GM19239 (cell line): ENCODE results near the gene SAMSN1.
"Not testable (repeated sequence)": the region's sequence is repeated elsewhere in the genome, so short reads cannot be mapped to it uniquely, and the experiment has no call there.

Experiments
- DNase-seq: peaks from one replicate; pipeline ENCODE4 v3.0.0; 2011; ENCODE audit warnings: low spot score; ENCODE audit not compliant: insufficient read length
- FAIRE-seq: peaks from 2 replicates; lab custom pipeline; 2011; peaks lifted over from hg19 to GRCh38; lab: Jason Lieb, UNC

Gene SAMSN1

GRCh38 chr21:14533499-14534428 is 12.4 kb downstream of the SAMSN1 start:
- DNase-seq = no peak
- FAIRE-seq = peak; percentile 93

DNA sequence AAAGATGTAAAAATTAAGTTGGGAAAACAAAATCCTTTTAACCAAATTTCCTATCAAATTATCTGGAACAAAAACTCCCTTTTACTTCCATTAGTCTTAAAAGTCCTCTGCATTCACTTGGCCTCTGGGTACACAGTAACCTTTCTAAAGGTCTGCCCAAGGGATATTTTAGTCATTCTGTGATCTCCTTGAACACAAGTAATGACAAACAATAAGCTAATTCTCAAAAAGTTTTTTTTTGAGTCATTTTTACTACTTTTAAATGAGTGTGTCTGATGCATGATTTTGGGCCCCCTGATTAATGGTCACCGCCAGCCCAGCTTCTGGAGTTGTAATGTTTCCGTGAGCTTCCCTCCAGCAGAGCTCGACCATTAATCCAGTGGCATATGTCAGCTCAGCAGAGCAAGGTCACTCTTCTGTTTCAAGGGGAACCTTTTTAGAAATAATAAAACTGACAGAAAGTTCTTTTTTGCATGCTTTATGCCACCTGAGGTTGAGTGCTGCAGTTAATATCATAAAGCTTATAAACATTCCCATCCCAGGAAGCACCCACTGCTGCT is 14.3 kb downstream of the SAMSN1 start:
- no peak for FAIRE-seq
- DNase-seq = no peak

DNA sequence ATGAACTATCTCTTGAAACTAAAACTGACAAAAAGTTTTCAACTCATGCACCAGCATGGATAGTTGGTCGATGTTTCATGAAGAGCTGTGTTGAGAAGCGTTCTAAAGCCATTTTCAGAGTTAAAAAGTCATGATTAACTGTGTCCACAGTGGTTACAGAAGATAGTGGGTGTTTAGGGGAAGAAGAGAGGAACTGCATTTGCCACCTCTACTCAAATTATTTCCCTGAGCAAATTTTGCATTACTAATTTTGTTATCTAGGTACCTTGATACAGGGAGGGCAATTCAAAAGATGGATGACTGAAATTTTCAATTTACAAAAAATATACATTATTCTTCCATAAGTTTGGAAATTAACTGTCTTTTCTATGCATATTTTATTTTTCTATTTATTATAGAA is 15.5 kb downstream of the SAMSN1 start:
- FAIRE-seq (no peak), DNase-seq (no peak)

- FAIRE-seq (no peak), DNase-seq (no peak)
Measured at GRCh38 chr21:14528815-14529214, 17.3 kb downstream of the SAMSN1 start.

DNA sequence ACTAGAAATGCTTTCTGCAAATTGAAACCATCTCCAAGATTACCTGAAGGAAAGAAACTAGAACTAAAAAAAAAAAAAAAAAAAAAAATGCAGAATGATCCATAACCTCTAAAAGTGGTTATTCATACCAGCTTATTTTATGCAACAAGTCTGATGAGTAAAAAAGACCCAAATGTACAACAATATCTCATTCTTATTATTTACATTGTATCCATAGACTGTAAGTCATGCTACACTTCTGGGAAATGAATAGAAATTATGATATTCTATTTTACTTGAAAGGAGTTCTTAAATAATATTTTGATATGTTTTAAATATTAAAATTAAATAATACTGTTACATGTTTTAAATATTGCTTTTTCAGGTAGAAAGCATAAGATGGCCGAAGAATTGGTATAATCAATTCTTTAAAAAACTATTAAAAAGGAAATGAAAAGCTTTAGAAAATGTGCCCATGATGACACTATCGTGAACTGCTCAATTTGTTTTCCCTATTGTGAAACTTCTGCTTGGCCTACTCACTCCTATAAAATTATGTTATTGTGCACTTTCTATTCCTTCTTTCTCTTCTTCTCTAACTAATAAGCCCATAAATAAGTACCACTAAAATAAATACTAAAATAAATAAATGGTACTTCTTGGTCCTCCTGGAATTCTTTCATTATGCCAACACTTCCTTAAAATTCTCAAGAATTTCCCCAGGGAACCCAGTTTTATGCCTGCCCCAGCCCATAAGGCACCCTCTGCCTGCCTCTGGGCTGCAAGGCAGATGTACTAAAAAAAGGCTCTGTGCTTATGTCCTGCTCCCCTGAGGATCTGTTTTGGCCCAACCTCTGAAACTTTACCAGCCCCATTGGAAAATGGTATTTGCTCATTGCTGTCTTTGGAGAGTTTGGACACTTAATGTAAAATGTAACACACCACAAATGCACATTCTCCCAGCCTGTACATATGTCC is 18.1 kb downstream of the SAMSN1 start:
- FAIRE-seq = no peak
- DNase-seq = no peak

DNA sequence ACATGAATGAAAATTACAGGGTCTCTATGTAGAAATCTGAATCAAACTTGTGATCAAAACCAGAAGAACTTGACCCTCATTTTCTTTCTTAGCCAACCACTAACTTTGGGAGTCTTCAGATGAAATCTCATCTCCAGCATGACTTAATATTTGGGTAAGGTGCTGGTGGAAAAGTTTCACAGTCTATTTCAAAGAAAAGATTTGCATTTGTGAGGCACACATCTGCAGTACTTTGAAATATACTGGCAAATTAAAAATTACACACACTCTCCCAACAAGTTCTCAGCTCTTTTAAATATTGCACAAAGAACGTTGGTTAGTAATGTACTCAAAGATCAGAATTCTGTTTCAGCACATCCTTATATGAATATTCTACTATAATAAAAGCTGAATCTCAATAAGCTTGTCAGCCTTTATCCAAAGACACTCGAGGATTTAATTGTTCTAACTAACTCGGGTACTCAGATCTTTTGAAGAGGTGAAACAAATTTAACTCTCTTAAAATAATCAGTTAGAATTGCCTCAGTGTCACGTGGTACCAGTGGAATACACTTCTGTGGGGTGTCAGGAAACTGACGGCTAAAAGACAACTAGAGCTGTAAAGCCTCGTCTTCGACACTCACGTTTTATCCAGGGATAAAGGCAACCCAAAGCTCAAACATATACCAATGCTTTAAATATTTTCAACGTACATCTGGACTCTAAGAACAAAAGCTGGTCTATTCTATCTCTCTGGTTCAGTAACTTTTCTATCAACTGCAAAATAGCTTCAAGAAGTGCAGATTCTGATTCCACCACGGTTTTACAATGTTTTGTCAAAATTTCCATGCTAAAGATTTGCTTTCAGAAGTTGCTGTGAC is 19.0 kb downstream of the SAMSN1 start:
- peak; percentile 76 for FAIRE-seq
- no peak for DNase-seq

- no peak for DNase-seq
- FAIRE-seq = no peak
Measured at GRCh38 chr21:14526199-14526598, 19.9 kb downstream of the SAMSN1 start.

DNA sequence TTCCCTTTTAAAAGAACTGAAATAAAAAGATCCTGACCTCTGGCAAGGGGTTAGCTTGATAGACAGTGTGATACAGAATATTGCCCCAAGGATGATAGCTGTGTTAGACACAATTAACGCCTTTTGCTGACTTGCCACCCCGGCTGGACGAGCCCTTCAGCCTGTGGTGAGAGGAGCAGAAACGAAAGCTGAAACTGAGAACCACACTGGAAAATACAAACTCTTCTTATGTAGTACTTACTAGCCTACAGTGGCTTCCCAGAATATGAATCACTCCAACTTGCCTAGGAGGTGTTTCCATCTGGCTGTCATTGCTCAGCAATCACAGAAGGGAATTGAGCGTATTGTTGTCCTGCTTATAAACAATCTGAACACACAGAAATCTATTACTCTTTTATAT is 22.9 kb downstream of the SAMSN1 start:
- FAIRE-seq = peak; percentile 94

DNA sequence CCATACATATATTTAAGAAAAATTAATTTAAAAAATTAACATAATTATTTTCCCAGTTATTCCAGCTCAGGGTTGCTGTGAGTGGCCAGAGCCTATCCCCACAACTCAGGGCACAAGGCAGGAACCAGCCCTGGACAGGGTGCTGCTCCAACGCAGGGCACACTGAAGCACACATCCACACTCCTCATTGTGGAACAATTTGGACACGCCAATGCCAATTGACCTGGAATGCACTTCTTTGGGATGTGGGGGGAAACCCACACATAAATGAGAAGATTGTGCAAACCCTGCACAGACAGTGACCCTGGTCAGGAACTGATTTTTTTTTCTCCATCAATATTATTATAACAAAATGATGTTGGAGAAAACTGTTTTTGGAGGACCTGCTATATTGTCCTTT is 23.4 kb downstream of the SAMSN1 start:
- FAIRE-seq (no peak), DNase-seq (no peak)

More for the DNA sequence above, 22.9 kb downstream of the SAMSN1 start:
- DNase-seq = peak; percentile 7

- DNase-seq = no peak
- FAIRE-seq = peak; percentile 84
Measured at GRCh38 chr21:14520535-14520934, 25.6 kb downstream of the SAMSN1 start.

- no peak for DNase-seq
- FAIRE-seq = no peak
Measured at GRCh38 chr21:14519000-14519399, 27.1 kb downstream of the SAMSN1 start.

DNA sequence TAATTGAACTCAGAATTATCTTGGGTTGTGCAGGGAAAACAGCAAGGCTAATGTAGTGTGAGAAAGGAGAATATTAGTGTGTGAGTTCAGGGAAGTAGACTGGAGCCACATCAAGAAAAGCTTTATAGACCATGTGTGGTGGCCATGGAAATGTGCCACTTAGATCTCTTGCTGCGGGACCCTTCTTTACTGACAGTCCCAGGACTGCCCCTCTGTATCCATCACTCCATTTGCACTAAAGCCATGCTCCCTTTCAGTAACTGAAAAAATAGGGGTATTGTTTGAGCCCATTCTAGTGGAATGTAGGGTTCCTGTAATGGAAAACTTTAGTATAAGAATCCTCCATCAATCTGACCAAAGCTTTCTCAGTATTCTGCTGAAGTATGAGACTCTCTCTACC is 32.3 kb downstream of the SAMSN1 start:
- FAIRE-seq (no peak), DNase-seq (no peak)

DNA sequence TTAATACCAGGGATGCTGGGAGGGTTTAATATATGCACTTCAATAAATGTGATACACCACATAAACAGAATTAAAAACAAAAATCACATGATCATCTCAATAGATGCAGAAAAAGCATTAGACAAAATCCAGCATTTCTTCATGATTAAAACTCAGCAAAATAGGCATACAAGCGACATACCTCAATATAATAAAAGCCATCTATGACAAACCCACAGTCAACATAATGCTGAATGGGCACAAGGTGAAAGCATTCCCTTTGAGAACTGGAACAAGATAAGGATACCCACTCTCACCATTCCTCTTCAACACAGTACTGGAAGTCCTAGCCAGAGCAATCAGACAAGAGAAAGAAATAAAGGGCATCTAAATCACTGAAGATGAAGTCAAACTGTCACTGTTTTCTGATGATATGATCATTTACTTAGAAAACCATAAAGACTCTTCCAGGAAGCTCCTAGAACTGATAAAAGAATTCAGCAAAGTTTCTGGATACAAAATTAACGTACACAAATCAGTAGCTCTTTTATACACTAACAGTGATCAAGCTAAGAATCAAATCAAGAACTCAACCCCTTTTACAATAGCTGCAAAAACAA is 39.2 kb downstream of the SAMSN1 start:
- not testable (repeated sequence) for FAIRE-seq, DNase-seq

DNA sequence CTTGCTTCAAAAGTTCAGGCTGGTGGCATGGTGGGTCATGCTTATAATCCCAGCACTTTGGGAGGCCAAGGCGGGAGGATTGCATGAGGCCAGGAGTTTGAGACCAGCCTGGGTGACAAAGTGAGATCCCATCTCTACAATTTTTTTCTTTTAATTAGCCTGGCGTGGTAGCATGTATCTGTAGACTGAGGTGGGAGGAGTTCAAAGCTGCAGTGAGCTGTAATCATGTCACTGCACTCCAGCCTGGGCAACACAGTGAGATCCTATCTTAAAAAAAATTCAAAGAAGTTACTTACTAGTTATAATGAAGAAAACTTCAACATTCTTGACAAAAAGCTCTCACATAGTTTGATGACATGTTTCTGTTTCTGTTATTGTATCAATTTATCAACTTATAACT is 45.2 kb downstream of the SAMSN1 start:
- no peak for DNase-seq
- FAIRE-seq = no peak

DNA sequence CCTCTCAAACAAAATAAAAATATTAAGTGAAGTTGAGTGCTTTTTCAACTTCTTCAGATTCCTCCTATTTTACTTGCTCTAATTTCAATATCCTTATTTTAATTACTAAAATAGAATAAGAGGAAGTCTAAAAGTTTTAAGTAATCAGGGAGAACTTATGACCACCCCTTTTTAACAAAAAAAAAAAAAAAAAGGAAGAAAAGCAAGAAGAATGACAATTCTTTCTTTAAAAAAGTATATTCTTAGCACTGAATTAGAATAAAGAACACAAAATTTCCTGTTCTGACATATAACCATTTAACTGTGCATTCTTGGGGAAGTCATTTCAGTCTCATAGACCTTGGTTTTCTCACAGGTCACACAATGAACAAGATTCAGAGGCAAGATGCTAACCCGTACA is 46.8 kb downstream of the SAMSN1 start:
- no peak for FAIRE-seq
- no peak for DNase-seq

GRCh38 chr21:14497825-14498224 is 48.3 kb downstream of the SAMSN1 start:
- DNase-seq = no peak
- no peak for FAIRE-seq

DNA sequence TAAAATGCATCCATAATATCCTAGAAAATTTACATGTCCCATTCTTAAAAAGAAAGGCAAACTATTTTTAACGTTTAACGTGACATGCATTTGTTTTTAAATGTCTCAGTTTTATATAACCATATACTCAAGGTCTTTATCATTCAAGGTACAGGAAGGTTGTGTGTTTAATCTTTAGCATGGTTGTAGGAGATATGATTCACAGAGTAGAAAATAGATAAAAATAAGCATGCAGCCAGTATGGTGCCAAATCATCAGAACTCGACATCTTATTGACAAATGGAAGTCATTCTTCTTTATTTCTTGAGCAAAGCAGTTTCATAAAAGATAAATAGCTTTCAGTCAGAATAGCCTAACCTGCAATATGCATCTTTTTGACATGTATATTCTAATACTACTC is 51.0 kb downstream of the SAMSN1 start:
- FAIRE-seq (no peak), DNase-seq (no peak)

- not testable (repeated sequence) for DNase-seq, FAIRE-seq
Measured at GRCh38 chr21:14494181-14494580, 51.9 kb downstream of the SAMSN1 start.

- FAIRE-seq (no peak), DNase-seq (no peak)
Measured at GRCh38 chr21:14493731-14494130, 52.4 kb downstream of the SAMSN1 start.
